ENCODE measurements around the gene RETREG3.
"Not testable (repeated sequence)": the region's sequence is repeated elsewhere in the genome, so short reads cannot be mapped to it uniquely, and the experiment has no call there.

Gene RETREG3

DNA sequence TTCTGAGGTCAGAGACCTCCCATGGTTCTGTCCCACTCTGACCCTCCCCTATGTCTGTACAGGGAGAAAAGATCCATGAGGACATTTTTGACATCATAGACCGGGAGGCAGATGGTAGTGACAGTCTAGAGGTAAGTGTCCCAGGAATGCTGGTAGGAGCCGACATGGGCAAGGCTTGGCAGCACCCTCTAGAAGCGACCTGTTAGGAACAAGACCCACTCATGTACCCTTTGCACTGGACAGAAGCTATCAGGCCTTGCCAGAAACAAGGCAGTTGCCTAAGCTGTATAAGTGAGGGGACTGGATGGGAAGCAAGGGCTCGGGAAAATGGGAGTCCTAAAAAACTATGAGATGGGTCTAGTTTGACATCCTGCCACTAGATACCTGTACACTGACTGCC, 2.8 kb upstream of the RETREG3 start:
- DNase-seq (ENCODE audit: low read depth in 2 of 2): no peak

DNA sequence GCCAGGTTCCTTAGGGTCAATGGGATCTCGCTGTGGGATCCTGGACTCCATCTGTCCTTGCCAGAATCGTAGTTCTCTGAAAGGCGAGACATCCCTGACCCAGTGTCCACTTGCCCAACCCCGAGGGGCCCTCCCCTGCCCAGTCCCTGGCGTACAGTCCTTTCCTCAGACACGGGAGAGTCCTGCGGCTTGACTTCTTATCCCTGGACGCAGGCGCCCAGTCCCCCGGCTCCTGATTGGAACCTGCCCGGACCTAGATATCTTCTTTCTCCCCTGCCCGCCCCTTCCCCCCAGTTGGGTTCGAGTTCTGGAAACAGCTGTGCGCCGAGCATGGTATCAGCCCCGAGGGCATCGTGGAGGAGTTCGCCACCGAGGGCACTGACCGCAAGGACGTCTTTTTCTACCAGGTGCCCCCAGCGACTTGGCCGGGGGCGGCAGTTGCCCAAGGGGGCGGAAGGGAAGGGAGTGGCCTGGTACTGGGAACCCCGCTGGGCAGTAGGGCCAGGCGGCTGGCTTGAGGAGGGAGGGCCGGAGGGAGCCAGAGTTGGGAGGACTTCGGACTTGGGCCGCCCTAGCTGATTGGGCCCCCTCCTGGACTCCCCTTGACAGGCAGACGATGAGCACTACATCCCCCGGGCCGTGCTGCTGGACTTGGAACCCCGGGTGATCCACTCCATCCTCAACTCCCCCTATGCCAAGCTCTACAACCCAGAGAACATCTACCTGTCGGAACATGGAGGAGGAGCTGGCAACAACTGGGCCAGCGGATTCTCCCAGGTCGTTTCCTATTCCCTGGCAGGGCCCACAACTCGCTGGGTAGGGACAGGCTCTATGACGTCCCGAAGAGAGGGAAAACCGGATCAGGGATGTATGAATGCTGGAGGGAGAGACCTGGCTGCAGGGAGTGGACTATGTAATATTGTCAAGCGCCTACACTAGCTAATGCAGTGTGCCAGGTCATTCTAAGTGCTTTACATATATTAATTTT, 934 bp upstream of the RETREG3 start:
- DNase-seq (ENCODE audit: low read depth in 2 of 2): not testable (repeated sequence)

- no peak for DNase-seq (ENCODE audit: low read depth in 2 of 2)
These were observed 631 bp downstream of the RETREG3 start for GRCh38 chr17:42608305-42609181.

GRCh38 chr17:42607769-42608168, 1.4 kb downstream of the RETREG3 start:
- DNase-seq (ENCODE audit: low read depth in 2 of 2): no peak

DNA sequence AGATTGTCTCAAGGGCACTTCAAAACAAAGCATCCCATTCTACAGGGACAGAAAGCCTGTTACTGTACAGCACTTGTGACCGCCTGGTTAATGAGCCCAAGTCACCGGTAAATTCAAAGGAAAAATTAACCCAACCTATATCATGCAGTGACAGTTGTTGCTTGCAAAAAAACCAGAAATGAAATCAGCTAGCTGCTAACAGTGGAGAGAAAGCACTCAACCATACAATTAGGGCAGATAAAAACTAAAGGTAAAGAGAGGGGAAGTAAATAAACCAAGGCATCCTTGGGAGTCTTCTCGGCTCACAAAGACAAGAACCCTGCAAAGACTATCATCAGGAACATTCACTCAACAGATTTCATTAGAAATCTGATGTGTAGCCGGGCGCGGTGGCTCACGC, 5.9 kb downstream of the RETREG3 start:
- DNase-seq (ENCODE audit: low read depth in 2 of 2): no peak

DNA sequence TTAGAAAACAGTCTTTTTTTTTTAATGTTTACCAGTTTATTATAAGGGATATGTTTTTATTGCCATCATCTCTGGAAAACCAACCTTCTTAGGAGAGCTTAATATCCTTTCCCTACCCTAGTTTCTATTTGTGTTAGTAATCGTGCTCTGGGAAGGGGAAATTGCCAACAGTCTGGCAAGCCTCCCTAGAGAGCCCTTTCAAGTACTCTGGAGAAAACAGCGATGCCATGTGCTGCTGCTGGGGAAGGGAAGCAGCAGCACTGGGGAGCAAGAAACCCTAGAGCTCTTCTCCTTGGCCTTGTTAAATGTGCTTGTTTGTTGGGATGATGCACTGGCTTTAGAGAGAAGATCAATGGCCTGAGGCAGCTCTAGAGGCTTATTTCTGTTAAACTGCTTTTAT, 10.3 kb downstream of the RETREG3 start:
- DNase-seq (ENCODE audit: low read depth in 2 of 2): no peak

DNA sequence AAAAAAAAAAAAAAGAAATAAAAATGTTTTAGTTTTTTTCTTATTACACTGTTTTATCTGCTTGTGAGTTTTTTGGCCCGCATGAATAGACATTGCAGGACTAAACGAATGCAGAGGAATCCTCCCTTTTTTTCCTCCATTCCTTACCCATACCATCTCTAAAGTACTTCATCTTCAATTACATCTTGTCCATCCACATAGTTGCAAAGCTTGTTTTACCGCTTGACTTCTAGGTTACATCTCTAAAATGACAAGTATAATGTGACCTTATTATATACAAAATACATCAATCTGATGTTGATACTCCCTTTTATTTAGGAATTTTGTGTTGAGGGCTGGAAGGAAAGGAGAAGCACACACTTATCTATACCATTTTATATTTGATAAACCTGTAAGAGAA, 12.8 kb downstream of the RETREG3 start:
- DNase-seq (ENCODE audit: low read depth in 2 of 2): no peak

DNA sequence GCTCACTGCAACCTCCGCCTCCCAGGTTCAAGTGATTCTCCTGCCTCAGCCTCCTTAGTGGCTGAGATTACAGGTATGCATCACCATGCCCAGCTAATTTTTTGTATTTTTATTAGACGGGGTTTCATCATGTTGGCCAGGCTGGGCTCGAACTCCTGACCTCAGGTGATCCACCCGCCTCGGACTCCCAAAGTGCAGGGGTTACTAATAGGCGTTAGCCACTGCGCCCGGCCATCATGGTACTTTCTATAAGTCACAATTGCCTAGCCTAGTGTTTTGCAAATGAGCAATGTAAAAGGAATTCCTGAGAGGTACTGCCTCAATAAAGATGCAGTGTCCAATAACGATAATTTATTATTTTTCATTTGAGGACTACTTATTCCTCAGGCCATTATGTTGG, 17.8 kb downstream of the RETREG3 start:
- no peak for DNase-seq (ENCODE audit: low read depth in 2 of 2)

GRCh38 chr17:42590886-42591285, 18.3 kb downstream of the RETREG3 start:
- DNase-seq (ENCODE audit: low read depth in 2 of 2): no peak

DNA sequence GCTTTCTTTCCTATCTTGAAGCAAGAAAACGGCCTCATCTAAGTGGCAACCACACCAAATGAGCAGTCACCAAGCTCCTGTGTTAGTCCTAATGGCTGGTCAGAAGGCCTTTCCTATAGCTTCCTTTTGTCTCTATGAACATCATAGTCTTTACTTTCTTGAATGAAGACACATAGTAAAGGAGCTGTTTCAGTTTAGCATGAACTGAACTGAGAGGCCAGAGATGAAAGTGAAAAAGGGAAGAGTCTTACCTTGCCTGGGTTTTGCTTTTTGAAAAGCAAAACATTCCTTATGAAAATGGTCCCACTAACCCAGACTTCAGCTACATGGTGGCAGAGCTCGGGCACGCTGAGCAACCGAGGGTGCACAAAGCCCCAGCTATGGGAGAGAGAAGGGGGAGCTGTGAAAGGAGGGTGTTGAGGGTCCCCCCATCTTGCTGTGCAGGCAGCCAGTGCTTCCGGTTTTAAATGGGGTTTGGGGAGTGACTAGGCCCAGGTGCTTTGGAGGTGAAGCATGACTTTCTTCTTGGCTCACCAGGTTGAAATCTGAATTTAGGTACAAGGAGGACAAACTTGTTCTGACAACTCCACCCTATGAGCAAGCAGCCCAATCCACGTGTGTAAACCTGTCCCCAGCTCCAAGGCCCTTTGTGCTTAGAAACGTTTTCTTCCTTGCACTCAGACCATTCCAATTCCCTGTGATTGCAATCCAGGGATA, 22.5 kb downstream of the RETREG3 start:
- no peak for DNase-seq (ENCODE audit: low read depth in 2 of 2)

DNA sequence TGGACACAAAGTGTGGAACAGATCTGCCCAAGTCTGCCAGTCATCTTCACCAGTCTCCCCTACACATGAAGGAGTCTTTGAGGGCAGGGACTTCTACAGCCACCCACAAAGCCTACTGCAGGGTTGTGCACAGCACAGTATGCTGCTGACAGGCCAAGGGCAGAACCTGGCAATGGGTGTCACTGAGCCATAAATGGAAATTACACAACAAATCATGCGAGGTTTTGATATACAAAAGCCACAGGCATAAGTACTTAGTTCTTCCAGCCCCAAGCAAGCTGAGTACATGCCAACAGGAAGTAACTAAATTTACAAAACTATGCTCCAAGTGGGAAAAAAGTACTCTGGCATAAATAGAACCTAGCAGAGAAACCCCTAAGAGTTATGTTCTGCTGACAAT, 23.8 kb downstream of the RETREG3 start:
- DNase-seq (ENCODE audit: low read depth in 2 of 2): no peak

GRCh38 chr17:42584880-42585279, 24.3 kb downstream of the RETREG3 start:
- no peak for DNase-seq (ENCODE audit: low read depth in 2 of 2)

DNA sequence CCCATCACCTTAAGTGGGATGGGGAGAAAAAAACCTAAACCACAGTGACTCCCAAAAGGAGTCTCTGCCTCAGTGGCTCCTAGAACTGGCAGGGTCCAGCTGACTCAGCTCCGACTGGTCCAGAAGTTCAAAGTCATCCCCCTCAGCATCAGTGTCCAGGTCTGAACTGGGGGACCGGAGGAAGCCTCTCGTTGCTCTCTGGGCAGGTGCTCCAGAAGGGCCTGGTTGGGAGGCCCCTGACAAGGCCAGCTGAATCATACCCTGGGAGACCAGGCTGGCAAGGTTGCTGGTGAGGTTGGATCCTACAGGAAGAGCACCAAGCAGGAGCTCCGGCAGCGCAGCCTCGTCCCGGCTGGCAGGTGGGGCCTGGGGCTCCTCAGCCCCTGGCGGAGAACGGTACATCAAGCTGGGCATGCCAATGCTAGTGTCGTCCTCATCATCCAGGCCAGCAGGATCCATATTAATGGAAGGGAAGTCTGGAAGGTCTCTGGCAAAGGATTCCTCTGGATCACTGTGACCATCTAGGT, 27.4 kb downstream of the RETREG3 start:
- DNase-seq (ENCODE audit: low read depth in 2 of 2): no peak

DNA sequence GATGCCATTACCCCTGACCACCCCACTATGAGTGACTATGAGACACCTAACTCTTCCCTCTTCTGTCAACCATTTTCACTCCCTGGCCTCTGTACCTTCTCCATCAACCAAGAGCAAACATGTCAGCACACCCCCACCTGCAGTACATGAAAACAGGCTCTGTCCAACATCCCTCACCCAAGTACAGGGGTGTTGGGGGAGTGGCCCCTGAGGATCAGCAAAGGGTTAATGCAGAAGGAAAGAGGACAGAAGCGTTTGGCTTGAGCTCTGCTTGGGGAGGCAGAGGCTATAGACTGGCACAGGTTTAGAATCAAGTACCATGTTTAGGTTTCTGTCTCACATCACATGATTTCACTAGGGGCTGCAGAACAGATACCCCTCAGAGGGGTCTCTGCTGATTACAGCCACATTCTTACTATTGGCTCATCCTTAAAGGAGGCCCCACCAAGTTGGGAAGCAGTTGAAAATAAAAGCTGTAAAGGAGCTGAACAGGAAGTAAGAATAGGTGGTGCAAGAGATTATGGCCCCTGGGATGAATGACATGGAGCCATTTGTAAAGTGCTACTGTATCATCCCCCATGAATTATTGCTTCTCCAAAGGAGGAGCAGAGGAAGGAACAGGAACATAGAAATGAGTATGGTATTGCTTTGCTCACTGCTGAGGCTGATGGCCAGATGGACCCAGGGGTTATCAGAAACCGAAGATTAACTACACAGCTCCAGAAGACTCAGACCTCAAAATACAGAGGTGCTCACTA, 29.2 kb downstream of the RETREG3 start:
- DNase-seq (ENCODE audit: low read depth in 2 of 2): no peak

GRCh38 chr17:42578282-42578869, 30.8 kb downstream of the RETREG3 start:
- peak; percentile 58 to 60 for DNase-seq (ENCODE audit: low read depth in 2 of 2)

GRCh38 chr17:42577532-42578281, 31.5 kb downstream of the RETREG3 start, which contains the start of gene PSMC3IP:
Gene PSMC3IP, minus strand, starts transcription at chr17:42577729. Its CDS starts 43 bp downstream, at chr17:42577686.
- DNase-seq (ENCODE audit: low read depth in 2 of 2): peak; percentile 92 to 94

DNA sequence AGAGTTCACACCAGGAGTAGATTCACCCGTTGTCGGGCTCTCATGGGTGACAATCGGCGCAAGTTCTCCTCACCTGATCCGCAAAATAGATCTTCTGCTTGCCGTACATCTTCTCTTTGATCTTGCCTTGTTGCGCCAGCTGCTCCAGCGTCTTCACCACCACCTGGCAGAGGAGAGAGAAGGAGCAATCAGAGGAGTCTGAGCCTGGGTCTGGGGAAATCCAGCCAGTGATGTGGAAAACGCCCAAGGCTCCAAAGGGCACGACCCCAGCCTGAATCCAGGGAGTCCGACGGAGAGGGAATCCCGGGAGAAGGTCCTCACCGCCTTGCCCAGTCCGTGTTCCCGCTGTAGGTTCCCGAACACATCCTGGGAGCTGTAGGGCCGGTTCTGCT, 32.0 kb downstream of the RETREG3 start:
- no peak for DNase-seq (ENCODE audit: low read depth in 2 of 2)

DNA sequence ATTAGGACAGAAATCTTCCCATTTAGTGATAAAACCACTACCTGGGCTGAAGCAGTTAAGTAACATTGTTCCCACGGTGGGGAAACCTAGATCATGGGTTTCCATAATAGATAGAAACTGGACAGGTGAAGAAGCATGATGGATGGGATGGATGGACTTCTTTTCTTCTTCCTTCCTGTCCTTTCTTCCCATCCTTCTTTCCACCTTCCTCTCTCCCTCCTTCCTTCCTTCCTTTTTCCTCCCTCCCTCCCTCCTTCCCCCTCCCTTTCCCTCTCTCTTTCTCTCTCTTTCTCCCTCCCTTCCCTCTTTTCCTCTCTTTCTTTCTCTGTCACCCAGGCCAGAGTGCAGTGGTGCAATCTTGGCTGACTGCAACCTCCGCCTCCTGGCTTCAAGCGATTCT, 34.7 kb downstream of the RETREG3 start:
- DNase-seq (ENCODE audit: low read depth in 2 of 2): no peak

GRCh38 chr17:42573095-42573494, 36.1 kb downstream of the RETREG3 start:
- no peak for DNase-seq (ENCODE audit: low read depth in 2 of 2)
